HG03378 (cell line): ENCODE results near the gene COLEC11.

Source experiments
- ATAC-seq: cut with Tn5 transposase; IDR thresholded peaks from one replicate; pipeline ENCODE4 v1.9.1; 2021; ENCODE audit warnings: mild to moderate bottlenecking, moderate library complexity; ENCODE audit not compliant: unreplicated experiment

The COLEC11 gene

DNA sequence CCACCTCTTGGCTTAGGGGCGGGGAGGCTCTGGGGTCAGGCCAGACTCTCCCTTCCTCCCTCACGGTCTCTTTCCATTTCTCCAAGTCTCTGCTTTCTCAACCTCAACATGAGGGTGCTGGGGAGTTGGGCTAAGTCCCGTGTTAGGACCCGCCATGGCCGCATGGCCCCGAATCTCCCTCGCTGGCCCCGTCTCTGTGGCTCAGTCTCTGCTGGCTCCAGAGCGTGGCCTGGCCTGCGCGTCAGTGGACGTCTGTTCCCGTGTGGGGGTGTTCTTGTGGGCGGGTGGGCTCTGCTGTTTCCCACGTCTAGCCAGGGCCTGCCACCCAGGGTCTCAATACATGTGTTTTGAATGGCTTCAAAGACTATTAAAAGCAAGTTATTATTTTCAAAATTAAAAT is 75.5 kb downstream of the COLEC11 start:
- no peak for ATAC-seq

GRCh38 chr2:3670941-3671340 is 76.0 kb downstream of the COLEC11 start:
- no peak for ATAC-seq

DNA sequence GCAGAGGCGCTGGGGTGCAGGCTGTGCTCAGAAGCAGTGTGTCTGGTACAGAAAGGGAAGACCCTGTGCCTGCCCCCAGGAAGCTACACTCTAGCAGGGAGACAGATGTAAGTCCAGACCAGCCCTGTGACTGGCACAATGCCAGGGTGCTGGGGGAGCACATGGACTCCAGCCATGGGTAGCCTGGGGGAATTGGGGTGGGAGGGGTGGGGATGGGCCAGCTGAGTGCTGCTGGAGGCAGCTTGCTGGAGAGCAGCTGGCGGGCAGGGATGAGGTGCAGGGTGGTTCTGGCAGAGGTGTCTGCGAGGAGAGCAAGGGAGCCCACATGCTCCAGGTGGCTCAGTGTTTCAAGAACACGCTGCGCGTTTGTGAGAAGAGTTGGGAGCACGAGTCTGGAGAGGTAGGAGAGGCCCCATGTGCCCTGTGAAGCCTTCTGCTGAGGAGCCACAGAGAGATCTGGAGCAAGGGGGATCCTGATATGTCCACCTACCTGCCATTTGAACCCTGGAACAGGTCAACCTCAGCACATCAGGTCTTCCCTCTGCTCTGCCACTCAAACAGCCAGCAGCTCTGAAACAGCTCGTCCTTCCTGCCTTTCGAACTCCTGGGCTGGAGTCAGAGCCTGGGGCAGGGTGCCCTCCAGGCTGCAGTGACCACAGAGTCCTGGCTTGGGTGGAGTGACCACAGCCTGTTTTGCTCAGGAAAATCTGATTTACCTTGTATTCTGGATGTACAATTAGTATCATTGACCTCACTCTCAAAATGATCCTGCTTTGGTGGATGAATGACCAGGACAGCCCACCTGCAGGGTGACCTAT is 78.2 kb downstream of the COLEC11 start:
- no peak for ATAC-seq

- no peak for ATAC-seq
These were observed 79.3 kb downstream of the COLEC11 start for GRCh38 chr2:3674066-3674845.

DNA sequence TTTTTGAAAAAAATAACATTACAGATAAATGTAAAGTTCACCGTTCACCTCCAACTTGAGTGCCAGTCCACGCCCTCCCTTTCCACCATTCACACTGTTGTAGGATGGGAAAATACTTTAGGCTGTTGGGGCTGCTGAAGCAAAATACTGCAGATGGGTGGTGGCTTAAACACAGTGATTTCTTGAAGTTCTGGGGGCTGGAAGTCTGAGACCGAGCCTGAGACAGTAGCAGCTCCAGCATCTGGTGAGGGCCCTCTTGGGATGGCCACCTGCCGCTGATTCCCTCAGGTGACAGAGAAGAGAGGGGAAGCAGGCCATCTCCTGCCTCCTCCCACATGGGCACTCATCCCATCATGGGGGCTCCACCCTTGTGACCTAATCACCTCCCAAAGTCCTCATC is 80.8 kb downstream of the COLEC11 start:
- no peak for ATAC-seq

DNA sequence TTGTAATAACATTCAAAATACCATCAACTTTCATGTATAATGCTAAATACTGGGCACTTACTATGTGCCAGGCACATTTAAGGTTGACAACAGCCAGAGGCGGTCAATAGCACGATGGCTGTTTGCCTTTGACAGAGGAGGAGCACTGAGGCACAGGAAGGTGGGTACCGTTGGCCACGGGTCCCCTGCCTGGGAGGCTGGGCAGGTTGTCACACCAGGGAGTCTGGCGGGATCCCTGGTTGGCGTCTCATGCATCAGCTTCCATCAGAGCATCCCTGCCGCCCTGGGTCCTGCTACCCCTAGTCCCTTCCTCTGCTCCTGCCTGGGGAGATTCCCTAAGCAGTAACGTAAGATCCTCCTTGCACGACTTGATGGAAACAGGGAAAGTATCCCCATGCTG is 82.5 kb downstream of the COLEC11 start:
- ATAC-seq, result no peak

DNA sequence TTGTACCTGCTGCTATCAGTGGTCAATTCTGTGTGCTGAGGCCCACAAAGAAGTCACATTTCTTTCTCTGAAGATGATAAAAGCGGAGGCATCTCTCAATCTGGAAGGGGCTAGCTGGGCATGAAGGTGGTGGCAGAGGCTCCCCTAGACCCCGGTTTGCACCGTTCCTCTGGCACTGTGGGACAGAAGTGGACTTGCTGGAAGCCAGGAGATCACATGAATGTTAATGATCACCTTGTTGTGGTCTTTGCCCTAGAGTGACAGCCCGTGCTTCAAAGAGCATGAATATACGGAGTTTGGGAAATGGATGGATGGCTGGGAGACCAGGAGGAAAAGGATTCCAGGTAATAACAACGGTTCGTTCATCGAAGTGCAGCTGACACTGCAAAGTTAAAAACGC is 83.3 kb downstream of the COLEC11 start:
- ATAC-seq, result no peak

DNA sequence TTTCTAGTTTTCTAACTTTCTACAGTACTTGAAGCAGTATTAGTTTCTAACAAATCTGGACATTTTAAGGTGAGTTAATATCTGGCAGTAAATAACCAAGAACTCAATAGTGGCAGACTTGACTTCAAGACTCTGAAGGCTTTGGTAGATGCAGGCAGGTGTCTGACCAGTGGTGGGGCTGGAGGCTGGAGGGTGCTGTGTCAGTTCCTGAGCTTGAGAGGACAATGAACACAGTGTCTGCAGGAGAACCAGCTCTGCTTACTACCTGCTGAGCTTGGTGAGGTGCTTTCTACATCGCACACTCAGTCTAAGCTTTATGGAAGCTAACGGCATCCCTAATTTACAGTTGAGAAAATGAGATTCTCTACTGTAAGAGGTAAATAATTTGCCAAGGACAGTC is 84.3 kb downstream of the COLEC11 start:
- no peak for ATAC-seq

DNA sequence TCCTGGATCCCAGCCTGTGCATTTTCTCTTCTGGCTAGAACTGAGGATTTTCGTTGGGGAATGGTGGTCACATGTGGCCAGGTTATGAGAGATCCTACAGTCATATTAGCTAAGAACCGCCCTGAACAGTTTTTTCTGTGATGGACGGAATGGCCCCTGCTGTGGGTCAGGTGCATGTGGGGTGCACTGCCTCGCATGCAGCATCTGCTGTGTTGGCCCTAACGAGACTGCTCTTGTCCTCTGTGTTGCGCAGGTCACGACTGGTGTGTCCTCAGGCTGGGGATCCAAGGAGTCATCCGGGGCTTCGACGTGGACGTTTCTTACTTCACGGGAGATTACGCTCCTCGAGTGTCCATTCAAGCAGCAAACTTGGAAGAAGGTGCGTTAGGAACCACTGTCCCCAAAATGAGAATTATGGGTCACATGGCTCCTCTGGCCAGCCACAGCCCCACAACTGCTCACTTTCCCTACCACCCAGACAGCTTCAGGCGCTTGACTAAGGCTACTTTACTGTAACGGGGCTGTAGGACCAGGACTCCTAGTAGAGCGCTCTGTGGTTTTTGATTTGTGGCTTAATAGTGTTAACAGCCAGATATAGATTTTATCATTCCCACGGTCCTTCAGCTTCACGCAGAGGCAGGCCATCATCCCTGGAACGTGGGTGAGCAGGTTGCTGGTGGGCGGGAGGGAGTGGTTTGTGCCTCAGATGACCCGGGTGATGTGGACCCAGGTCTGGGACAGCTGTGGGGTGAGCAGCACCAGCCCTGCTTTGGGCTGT is 84.9 kb downstream of the COLEC11 start:
- ATAC-seq, result no peak

DNA sequence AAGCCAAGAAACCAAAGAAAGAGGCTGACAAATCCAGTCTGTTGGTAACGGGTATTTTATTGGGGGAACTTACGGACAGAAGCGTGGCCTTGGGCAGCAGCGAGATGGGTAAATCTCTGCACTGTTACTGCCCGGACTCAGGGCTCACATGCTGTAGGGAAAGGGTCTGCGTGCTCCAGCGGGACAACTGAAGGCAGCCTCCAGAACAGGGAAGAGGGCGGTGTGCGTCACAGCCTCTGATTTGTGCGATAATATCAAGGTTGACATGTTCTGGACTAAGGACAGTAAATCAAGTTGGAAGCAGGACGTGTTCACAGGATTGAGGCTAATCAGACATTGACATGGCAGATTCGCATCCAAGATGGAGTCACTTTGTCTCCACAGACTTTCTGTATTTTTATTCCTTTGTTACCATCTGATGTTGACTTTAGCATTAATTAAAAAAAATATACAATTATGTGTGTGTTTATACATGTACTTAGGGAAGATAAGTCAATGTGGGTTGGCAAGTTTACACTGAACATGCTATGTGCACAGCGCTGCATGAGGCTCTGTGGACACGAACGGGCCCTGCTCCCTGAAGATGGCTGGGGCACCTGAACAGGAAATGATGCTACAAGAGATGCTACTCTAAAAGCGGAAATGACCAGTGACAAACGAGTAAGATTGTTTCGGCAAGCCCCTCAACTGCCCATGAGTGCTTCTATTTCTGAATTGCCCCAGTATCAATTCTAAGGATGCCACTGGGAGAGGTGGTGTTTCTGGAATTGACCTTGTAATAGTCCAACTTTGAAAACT is 85.8 kb downstream of the COLEC11 start:
- no peak for ATAC-seq

DNA sequence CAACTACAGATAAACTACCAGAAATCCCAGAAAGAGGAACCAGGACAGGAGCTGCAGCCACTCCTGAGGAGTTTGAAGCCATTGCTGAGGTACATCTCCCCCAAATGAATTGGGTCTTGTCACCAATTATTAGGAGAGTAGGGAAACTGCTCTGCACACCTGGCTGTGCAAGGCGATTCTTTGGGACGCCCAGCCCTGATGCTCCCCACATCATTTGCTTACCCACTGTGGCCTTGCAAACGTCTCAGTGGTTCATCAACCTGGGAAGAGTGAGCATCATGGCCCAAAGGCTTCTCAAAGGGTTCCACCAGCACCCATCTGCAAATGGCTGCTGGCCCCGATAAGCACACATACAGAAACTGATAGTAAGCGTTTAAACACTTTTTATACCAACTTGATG is 86.7 kb downstream of the COLEC11 start:
- ATAC-seq, result no peak

GRCh38 chr2:3682811-3683210 is 87.9 kb downstream of the COLEC11 start:
- no peak for ATAC-seq

DNA sequence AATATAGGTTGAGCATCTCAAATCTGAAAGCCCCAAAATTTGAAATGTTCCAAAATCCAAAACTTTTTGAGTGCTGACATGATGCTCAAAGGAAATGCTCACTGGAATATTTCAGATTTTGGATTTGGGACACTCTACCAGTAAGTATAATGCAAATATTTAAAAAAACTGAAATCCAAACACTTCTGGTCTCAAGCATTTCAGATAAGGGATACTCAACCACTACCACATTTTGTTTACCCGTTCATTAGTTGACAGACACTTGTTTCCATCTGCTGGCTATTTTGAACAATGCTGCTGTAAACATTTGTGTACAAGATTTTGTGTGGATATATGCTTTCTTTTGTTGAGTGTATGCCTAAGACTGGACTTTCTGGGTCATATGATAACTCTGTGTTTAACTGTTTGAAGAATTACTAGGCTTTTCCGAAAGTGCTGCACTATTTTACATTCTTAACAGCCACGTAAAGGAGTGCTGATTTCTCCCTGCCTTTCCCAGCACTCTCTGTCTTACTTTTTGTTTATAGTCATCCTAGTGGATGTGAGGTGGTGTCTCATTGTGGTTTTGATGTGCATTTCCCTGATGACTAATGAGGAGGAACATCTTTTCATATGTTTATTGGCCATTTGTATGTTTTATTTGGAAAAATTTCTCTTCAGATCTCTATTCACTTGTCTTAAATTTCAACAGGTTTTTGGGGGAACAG is 89.0 kb downstream of the COLEC11 start:
- ATAC-seq, result no peak

GRCh38 chr2:3689998-3690748 is 95.3 kb downstream of the COLEC11 start:
- ATAC-seq, result no peak

DNA sequence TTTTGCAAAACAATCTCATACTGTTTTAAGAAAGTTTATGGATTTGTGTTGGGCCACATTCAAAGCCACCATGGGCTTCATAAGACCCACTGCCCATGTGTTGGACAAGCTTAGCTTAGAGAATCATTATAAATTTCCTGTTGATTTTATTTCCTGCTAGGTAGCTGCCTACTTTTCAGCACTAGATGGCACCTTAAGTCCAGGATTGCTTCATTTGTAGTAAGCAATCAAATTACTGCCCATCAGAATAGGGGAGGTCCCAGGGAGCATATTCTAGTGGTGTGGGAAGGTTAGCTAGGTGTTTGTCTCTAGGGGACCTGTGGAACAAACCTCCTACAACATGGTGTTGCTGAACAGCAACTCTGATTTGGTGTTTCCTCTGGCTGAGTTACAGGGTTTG is 97.5 kb downstream of the COLEC11 start:
- no peak for ATAC-seq
